Stimulated activated CD4-positive, alpha-beta T cell treated with anti-CD3 and anti-CD28 coated beads, Interleukin-2, amount 100 ng/mL, for 48 hours (primary cell): ENCODE data around the gene MGAT2.
"Not testable (repeated sequence)": the region's sequence is repeated elsewhere in the genome, so short reads cannot be mapped to it uniquely, and the experiment has no call there.

ENCODE experiments used
- DNase-seq, 2 donors: peaks; one replicate each; pipeline ENCODE4 v3.0.0-alpha.2; 2020

Gene MGAT2

GRCh38 chr14:49612671-49613070 is 7.9 kb upstream of the MGAT2 start:
- no peak for DNase-seq

GRCh38 chr14:49614196-49614595 is 6.4 kb upstream of the MGAT2 start:
- DNase-seq = no peak

- DNase-seq = no peak
These were observed 4.8 kb upstream of the MGAT2 start for GRCh38 chr14:49615776-49616175.

GRCh38 chr14:49617852-49618519 is 2.6 kb upstream of the MGAT2 start:
- DNase-seq = no peak

- not testable (repeated sequence) for DNase-seq
These were observed 1.3 kb upstream of the MGAT2 start for GRCh38 chr14:49619273-49619672.

- DNase-seq = no peak
These were observed 869 bp upstream of the MGAT2 start for GRCh38 chr14:49619730-49620129.

GRCh38 chr14:49621114-49621881 is 699 bp downstream of the MGAT2 start:
- DNase-seq = peak in 1 of 2 donors; percentile 46

- DNase-seq = no peak
These were observed 1.5 kb downstream of the MGAT2 start for GRCh38 chr14:49622022-49622607.

- no peak for DNase-seq
These were observed 2.8 kb downstream of the MGAT2 start for GRCh38 chr14:49623387-49623786.

GRCh38 chr14:49623941-49624839 is 3.6 kb downstream of the MGAT2 start:
- no peak for DNase-seq

- DNase-seq = peak; percentile 87 to 91
These were observed 13.3 kb downstream of the MGAT2 start for GRCh38 chr14:49633640-49634546.

- DNase-seq = peak; percentile 48 to 51
These were observed 14.1 kb downstream of the MGAT2 start, which contains the start of gene DNAAF2 for GRCh38 chr14:49634547-49635334. TSS of gene DNAAF2 (minus strand) at chr14:49635244. CDS start at chr14:49635149, 95 bp downstream.

GRCh38 chr14:49636866-49637265 is 16.3 kb downstream of the MGAT2 start:
- DNase-seq = no peak

- DNase-seq = no peak
These were observed 17.0 kb downstream of the MGAT2 start for GRCh38 chr14:49637534-49638078.

GRCh38 chr14:49640540-49641417 is 20.2 kb downstream of the MGAT2 start:
- no peak for DNase-seq

- DNase-seq = no peak
These were observed 21.1 kb downstream of the MGAT2 start for GRCh38 chr14:49641697-49642129.

- DNase-seq = no peak
These were observed 21.6 kb downstream of the MGAT2 start for GRCh38 chr14:49642163-49642562.

GRCh38 chr14:49653508-49653907 is 32.9 kb downstream of the MGAT2 start:
- DNase-seq = no peak

- DNase-seq = no peak
These were observed 33.9 kb downstream of the MGAT2 start for GRCh38 chr14:49654511-49654910.
